MM.1S (cell line): ENCODE data around the gene TNIK.

Experiments
- EZH2 ChIP-seq: fragments of 300-600 bp; sonication (generic); optimal IDR thresholded peaks from 2 replicates; pipeline ENCODE3; 2017; ENCODE audit warnings: low read depth, mild to moderate bottlenecking, antibody characterized with exemption, low read length, mixed read lengths
- EZH2phosphoT487 ChIP-seq: fragments of 300-600 bp; sonication (generic); IDR thresholded peaks from 2 replicates; pipeline ENCODE4 v1.6.1; 2018; ENCODE audit warnings: antibody characterized with exemption, low read length
- TF ChIP-seq, protein P1 (sequence below): fragments of 300-600 bp; sonication (generic); IDR thresholded peaks from 2 replicates; pipeline ENCODE4 v1.5.1; 2016; ENCODE audit warnings: antibody characterized with exemption, low read length, mixed read lengths

DNA sequence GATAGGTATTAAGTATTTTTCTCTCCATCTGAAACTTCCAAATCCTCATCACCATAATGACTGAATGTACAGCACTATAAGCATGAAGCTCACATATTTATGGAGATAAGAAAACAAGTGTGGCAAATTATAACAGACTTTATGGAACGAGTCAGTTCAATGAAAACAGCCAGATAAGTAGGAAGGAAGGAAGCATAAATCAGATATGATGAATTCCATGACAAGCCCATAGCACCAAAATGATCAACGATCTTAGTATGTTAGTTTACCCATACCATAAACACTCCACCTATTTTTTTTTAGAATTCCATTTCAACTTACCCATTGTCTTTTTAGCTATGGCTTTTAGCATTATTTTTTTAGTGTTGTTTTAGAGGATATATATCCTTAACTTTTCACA lies 169.5 kb downstream of the TNIK start:
- TF ChIP-seq, protein P1, sequence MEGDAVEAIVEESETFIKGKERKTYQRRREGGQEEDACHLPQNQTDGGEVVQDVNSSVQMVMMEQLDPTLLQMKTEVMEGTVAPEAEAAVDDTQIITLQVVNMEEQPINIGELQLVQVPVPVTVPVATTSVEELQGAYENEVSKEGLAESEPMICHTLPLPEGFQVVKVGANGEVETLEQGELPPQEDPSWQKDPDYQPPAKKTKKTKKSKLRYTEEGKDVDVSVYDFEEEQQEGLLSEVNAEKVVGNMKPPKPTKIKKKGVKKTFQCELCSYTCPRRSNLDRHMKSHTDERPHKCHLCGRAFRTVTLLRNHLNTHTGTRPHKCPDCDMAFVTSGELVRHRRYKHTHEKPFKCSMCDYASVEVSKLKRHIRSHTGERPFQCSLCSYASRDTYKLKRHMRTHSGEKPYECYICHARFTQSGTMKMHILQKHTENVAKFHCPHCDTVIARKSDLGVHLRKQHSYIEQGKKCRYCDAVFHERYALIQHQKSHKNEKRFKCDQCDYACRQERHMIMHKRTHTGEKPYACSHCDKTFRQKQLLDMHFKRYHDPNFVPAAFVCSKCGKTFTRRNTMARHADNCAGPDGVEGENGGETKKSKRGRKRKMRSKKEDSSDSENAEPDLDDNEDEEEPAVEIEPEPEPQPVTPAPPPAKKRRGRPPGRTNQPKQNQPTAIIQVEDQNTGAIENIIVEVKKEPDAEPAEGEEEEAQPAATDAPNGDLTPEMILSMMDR = no peak
- TF ChIP-seq EZH2 (no peak), EZH2phosphoT487 (no peak)
